NCI-H187 treated with DMSO at 0.1 percent for 48 hours (cell line): ENCODE data around the gene ALKAL2.

Source experiments
- DNase-seq: peaks from one replicate; lab custom pipeline; 2025; lab: John Stamatoyannopoulos, UW

ALKAL2 gene

GRCh38 chr2:244547-244946 is 43.3 kb downstream of the ALKAL2 start:
- no peak for DNase-seq

- DNase-seq: no peak
These were observed 49.0 kb downstream of the ALKAL2 start for GRCh38 chr2:238869-239268.

DNA sequence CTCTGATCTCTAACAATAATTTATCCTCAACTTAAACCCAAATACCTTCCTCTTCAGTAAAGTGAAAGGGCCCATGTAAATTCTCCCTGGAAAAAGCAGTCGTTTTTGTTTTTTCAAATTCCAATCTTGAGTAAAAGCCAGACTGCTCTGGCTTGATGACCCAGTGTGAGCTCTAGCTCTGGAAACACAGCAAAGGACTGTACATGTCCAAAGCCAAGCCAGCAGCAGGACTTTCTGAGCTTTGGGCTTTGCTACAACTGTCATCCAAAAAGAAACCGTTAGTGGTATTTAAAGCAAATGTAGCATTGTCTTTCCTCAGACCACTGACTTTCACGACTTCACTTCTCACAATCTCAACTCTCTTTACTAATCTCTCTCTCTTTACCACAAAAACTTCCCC is 49.5 kb downstream of the ALKAL2 start:
- no peak for DNase-seq

DNA sequence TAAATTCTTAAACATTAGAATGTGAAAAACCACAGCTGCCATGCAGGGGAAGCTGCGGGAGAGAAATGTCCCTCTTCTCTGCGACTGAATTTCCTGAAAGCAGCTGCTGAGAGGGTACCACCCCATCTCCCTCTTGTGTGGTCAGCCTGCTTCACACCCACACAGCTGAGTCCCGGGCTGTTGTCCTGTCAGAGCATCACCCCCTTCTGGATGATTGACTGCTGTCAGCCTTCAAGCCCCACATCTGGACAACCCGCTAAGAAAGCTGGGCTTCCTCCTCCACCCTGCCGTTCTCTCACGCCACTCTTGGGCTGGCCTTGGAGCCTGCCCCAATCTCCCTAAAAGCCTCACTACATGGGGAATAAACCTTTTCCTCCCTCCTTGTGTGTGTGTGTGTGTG is 50.0 kb downstream of the ALKAL2 start:
- DNase-seq: no peak

DNA sequence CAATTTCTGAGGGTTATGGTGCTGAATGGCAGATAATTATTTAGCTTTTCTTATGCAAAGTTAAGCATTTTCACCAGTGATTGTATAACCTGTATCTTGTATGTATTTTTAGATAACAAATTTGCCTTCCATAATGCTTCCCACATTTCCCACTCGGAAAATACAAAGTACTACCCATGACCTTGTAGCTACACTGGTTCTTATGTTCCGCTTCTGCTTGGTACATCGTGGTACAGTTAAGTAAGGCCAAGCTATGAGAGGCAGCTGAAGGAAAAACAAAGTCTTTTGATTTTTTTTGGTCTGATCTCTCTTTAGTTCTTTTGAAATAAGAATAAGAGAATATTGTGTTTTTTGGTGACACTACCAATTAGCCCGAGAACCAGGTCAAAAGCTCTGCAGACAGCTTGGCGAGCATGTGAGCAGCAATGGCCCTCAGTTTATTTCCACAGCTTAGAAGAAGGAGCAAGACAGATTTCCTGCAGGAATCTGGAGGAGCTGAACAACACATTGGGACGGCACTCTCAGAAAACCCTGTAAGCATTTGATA is 50.8 kb downstream of the ALKAL2 start:
- no peak for DNase-seq

- no peak for DNase-seq
These were observed 53.5 kb downstream of the ALKAL2 start for GRCh38 chr2:234421-234820.

GRCh38 chr2:233030-233429 is 54.9 kb downstream of the ALKAL2 start:
- DNase-seq: no peak

DNA sequence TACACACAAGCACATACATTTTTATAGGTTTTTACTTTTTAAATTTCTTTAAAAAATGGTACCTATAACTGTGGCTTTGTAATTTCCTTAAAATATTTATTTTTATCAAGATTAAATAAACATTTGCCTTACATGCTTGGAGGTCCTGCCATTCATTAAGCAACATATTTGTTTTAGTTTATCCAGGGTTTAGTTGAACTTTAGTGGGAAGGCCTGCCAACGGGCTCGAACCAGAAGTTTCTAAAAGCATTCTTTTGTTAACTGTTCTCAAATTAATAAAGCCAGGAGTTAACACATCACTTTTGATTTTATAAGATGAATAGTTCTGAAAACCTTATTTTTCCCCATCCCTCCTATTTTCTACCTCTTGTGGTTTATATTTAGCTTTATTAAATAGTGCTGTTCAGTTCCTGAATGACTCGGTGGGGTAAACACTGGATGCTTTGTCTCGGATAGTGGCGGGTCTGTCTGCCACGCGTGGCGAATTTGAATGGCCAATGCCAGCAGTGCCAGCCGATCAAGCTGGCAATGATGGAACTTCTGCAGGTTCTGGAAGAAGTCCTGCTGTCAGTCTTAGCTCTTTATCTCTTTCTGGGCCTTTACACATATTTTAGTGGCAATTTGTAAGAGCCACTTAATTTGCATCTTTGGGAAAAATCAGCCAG is 56.2 kb downstream of the ALKAL2 start:
- DNase-seq: no peak
